ENCODE results near the gene ABCD4.

DNA sequence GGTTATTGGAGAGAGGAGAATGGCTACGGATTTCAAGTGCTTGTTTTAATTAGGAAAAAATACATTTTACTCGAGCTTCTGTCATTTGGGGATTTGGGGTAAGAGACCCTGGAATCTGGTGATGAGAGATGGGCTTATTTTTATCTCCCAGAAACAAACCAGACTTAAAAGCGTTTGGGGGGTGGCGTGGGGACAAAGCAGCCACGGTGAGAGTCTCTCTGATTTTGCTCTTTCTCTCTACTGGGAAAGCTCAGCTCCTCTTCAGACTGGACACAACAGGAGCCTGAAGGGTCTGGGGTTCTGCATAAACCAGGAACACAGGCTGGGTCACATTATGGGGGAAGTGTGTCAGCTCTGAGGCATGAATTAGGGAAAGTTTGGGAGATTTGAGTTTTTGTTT, 59.7 kb downstream of the ABCD4 start:
- TF ChIP-seq, protein P1, sequence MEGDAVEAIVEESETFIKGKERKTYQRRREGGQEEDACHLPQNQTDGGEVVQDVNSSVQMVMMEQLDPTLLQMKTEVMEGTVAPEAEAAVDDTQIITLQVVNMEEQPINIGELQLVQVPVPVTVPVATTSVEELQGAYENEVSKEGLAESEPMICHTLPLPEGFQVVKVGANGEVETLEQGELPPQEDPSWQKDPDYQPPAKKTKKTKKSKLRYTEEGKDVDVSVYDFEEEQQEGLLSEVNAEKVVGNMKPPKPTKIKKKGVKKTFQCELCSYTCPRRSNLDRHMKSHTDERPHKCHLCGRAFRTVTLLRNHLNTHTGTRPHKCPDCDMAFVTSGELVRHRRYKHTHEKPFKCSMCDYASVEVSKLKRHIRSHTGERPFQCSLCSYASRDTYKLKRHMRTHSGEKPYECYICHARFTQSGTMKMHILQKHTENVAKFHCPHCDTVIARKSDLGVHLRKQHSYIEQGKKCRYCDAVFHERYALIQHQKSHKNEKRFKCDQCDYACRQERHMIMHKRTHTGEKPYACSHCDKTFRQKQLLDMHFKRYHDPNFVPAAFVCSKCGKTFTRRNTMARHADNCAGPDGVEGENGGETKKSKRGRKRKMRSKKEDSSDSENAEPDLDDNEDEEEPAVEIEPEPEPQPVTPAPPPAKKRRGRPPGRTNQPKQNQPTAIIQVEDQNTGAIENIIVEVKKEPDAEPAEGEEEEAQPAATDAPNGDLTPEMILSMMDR (conservative IDR thresholded peaks at IDR 0.05 in 1 of 2, IDR thresholded peaks at IDR 0.05 in 1 of 2; ENCODE audit: extremely low read depth in 1 of 2, insufficient read depth in 1 of 2, low read depth in 1 of 2, low read length in 2 of 2) = no peak
- no peak for TF ChIP-seq EZH2 (IDR thresholded peaks at IDR 0.05; ENCODE audit: borderline replicate concordance, low read length)

Data from mammary epithelial cell (primary cell).